NT2/D1 (cell line): ENCODE measurements around the gene DPP3.

Experiments used
- SUZ12 ChIP-seq: IDR thresholded peaks from 2 replicates; pipeline ENCODE4 v1.6.1; 2011; ENCODE audit not compliant: insufficient read length, insufficient read depth; ENCODE audit errors: extremely low read depth
- YY1 ChIP-seq: IDR thresholded peaks from 2 replicates; pipeline ENCODE4 v1.6.1; 2011; ENCODE audit not compliant: insufficient read length, insufficient read depth
- ZNF274 ChIP-seq: IDR thresholded peaks from 2 replicates; pipeline ENCODE4 v1.6.1; 2011; ENCODE audit warnings: mild to moderate bottlenecking, low read depth, low read length

GRCh38 chr11:66469441-66469840 is 10.8 kb upstream of the DPP3 start:
- no peak for TF ChIP-seq SUZ12
- TF ChIP-seq ZNF274, result no peak
- no peak for TF ChIP-seq YY1
